Measurements from ENCODE around the gene VARS2.
A peak's percentile ranks its signal among the peaks of the same experiment; 100 is the strongest.

Gene VARS2

GRCh38 chr6:30931969-30932645 lies 18.1 kb downstream of the VARS2 start, which contains the start of gene SFTA2:
Gene SFTA2 (minus strand): TSS chr6:30932170. CDS start chr6:30932096, 74 bp downstream.
- DNase-seq, result no peak

- no peak for DNase-seq
Observed at GRCh38 chr6:30932665-30933365, 18.8 kb downstream of the VARS2 start.

GRCh38 chr6:30935018-30935417 lies 21.0 kb downstream of the VARS2 start:
- DNase-seq, result no peak

GRCh38 chr6:30937265-30937664 lies 23.2 kb downstream of the VARS2 start:
- no peak for DNase-seq

- no peak for DNase-seq
Observed at GRCh38 chr6:30938730-30939129, 24.7 kb downstream of the VARS2 start.

GRCh38 chr6:30939473-30939872 lies 25.4 kb downstream of the VARS2 start:
- DNase-seq, result no peak

- no peak for DNase-seq
Observed at GRCh38 chr6:30940361-30940986, 26.4 kb downstream of the VARS2 start, which contains the start of gene MUCL3. Gene MUCL3 (plus strand): TSS chr6:30940973. CDS start chr6:30941000, 27 bp downstream.

GRCh38 chr6:30942338-30943060 lies 28.5 kb downstream of the VARS2 start:
- no peak for DNase-seq

GRCh38 chr6:30944051-30944450 lies 30.0 kb downstream of the VARS2 start:
- no peak for DNase-seq

GRCh38 chr6:30945281-30945680 lies 31.2 kb downstream of the VARS2 start:
- no peak for DNase-seq

GRCh38 chr6:30947231-30947630 lies 33.2 kb downstream of the VARS2 start:
- no peak for DNase-seq

GRCh38 chr6:30948811-30949210 lies 34.8 kb downstream of the VARS2 start:
- no peak for DNase-seq

- DNase-seq, result no peak
Observed at GRCh38 chr6:30951907-30952469, 38.0 kb downstream of the VARS2 start.

- DNase-seq, result no peak
Observed at GRCh38 chr6:30954631-30955366, 40.8 kb downstream of the VARS2 start.

GRCh38 chr6:30955367-30956042 lies 41.5 kb downstream of the VARS2 start:
- peak; percentile 75 for DNase-seq

- DNase-seq, result no peak
Observed at GRCh38 chr6:30957716-30958115, 43.7 kb downstream of the VARS2 start.

- DNase-seq, result no peak
Observed at GRCh38 chr6:30960907-30961673, 47.1 kb downstream of the VARS2 start.

GRCh38 chr6:30962716-30963115 lies 48.7 kb downstream of the VARS2 start:
- DNase-seq, result no peak

- no peak for DNase-seq
Observed at GRCh38 chr6:30963641-30964040, 49.6 kb downstream of the VARS2 start.

- DNase-seq, result no peak
Observed at GRCh38 chr6:30964075-30964474, 50.0 kb downstream of the VARS2 start.

GRCh38 chr6:30965140-30965601 lies 51.1 kb downstream of the VARS2 start:
- no peak for DNase-seq

All from activated T-cell treated with anti-CD3 and anti-CD28 coated beads, Interleukin-2, amount 50 U/mL, for 1 hour (primary cell).